Neural cell (in vitro differentiated cells): ENCODE data around the gene GPR89A. TPM values are rescaled to one million over a fixed set of nuclear protein-coding genes. Genes with fewer than 3 reads are reported as not detected.

ENCODE experiments used
- H2AFZ ChIP-seq: fragments of 200-600, 300-800 bp; sonication (generic), shearing (Covaris generic); 2 replicates; pipeline ENCODE4 v1.6.0; 2014; ENCODE audit warnings: low read depth, mild to moderate bottlenecking, antibody characterized with exemption, low read length, moderate library complexity
- H3F3A ChIP-seq: fragments of 200-600 bp; shearing (Covaris generic); 2 replicates; pipeline ENCODE4 v1.6.1; 2016; ENCODE audit warnings: mild to moderate bottlenecking, moderate library complexity, mixed read lengths, antibody characterized with exemption, low read length; ENCODE audit not compliant: insufficient read depth, poor library complexity, severe bottlenecking
- H3K27ac ChIP-seq: fragments of 200-600, 300-800 bp; sonication (generic), shearing (Covaris generic); 2 replicates; pipeline ENCODE4 v1.5.1; 2014; ENCODE audit warnings: mild to moderate bottlenecking, low read length, moderate library complexity
- H3K27me3 ChIP-seq: fragments of 300-800, 200-600 bp; sonication (generic), shearing (Covaris generic); 2 replicates; pipeline ENCODE4 v1.6.0; 2014; ENCODE audit warnings: mild to moderate bottlenecking, low read depth, low read length, moderate library complexity; ENCODE audit not compliant: insufficient read depth
- H3K36me3 ChIP-seq: fragments of 300-800, 200-600 bp; sonication (generic), shearing (Covaris generic); 2 replicates; pipeline ENCODE4 v1.5.1; 2014; ENCODE audit warnings: mild to moderate bottlenecking, antibody characterized with exemption, low read length, moderate library complexity; ENCODE audit not compliant: insufficient read depth
- H3K4me2 ChIP-seq: fragments of 300-800, 200-600 bp; sonication (generic), shearing (Covaris generic); 2 replicates; pipeline ENCODE4 v1.6.0; 2014; ENCODE audit warnings: mild to moderate bottlenecking, low read length
- H3K4me3 ChIP-seq: fragments of 300-800, 200-600 bp; sonication (generic), shearing (Covaris generic); 2 replicates; pipeline ENCODE4 v1.5.1; 2014; ENCODE audit warnings: mild to moderate bottlenecking, low read length, moderate library complexity
- H3K79me2 ChIP-seq: fragments of 200-600 bp; shearing (Covaris generic); replicated peaks from 2 replicates; pipeline ENCODE4 v1.6.0; 2014; ENCODE audit warnings: mild to moderate bottlenecking, low read length, moderate library complexity; ENCODE audit not compliant: insufficient read depth
- H3K9ac ChIP-seq: fragments of 300-800, 200-600 bp; sonication (generic), shearing (Covaris generic); 2 replicates; pipeline ENCODE4 v1.6.1; 2016; ENCODE audit warnings: mild to moderate bottlenecking, low read length, mixed read lengths
- H3K9me2 ChIP-seq: fragments of 200-600 bp; shearing (Covaris generic); 2 replicates; pipeline ENCODE4 v1.6.1; 2016; ENCODE audit warnings: mild to moderate bottlenecking, low read length, mixed read lengths; ENCODE audit not compliant: insufficient read depth
- H3K9me3 ChIP-seq: fragments of 200-600, 300-800 bp; sonication (generic), shearing (Covaris generic); 2 replicates; pipeline ENCODE4 v1.6.1; 2016; ENCODE audit warnings: mild to moderate bottlenecking, mixed run types, low read length, moderate library complexity, mixed read lengths
- H4K20me1 ChIP-seq: fragments of 200-600 bp; shearing (Covaris generic); 2 replicates; pipeline ENCODE4 v1.6.1; 2016; ENCODE audit warnings: mild to moderate bottlenecking, mixed run types; ENCODE audit not compliant: insufficient read depth
- CTCF ChIP-seq: fragments of 450-650 bp; IDR thresholded peaks from 2 replicates; pipeline ENCODE4 v1.5.1; 2014; ENCODE audit warnings: antibody characterized with exemption, mild to moderate bottlenecking, moderate library complexity; ENCODE audit not compliant: poor library complexity, severe bottlenecking
- EP300 ChIP-seq: fragments of 450-650 bp; conservative IDR thresholded peaks from 2 replicates; pipeline ENCODE4 v1.6.1; 2014; ENCODE audit warnings: antibody characterized with exemption, mild to moderate bottlenecking, moderate library complexity; ENCODE audit not compliant: poor library complexity, severe bottlenecking
- EZH2 ChIP-seq: fragments of 200-600, 300-800 bp; shearing (Covaris generic), sonication (generic); IDR thresholded peaks from 2 replicates; pipeline ENCODE4 v1.6.1; 2014; ENCODE audit warnings: antibody characterized with exemption, low read length, borderline replicate concordance, mild to moderate bottlenecking; ENCODE audit not compliant: insufficient read depth, poor library complexity, severe bottlenecking
- MXI1 ChIP-seq: fragments of 450-650 bp; conservative IDR thresholded peaks from 2 replicates; pipeline ENCODE4 v1.6.1; 2014; ENCODE audit warnings: antibody characterized with exemption, mild to moderate bottlenecking; ENCODE audit not compliant: poor library complexity, severe bottlenecking
- POLR2AphosphoS5 ChIP-seq: IDR thresholded peaks from 2 replicates; pipeline ENCODE4 v1.6.1; 2012
- RAD21 ChIP-seq: fragments of 450-650 bp; conservative IDR thresholded peaks from 2 replicates; pipeline ENCODE4 v1.6.1; 2014; ENCODE audit warnings: antibody characterized with exemption, mild to moderate bottlenecking, moderate library complexity
- REST ChIP-seq: IDR thresholded peaks from 2 replicates; pipeline ENCODE4 v1.6.1; 2012; ENCODE audit warnings: borderline replicate concordance
- SMC3 ChIP-seq: fragments of 450-650 bp; conservative IDR thresholded peaks from 2 replicates; pipeline ENCODE4 v1.6.1; 2014; ENCODE audit warnings: antibody characterized with exemption, mild to moderate bottlenecking, moderate library complexity; ENCODE audit not compliant: poor library complexity
- TAF1 ChIP-seq: IDR thresholded peaks from 2 replicates; pipeline ENCODE4 v1.6.1; 2012; ENCODE audit warnings: low read depth
- polyA plus RNA-seq: library from polyadenylated mRNA; depleted of rRNA; stranded (reverse); fragments of >200 nt; gene quantifications from 2 replicates; pipeline ENCODE4 v1.2.3, GENCODE V29; 2014

GPR89A gene
- polyA plus RNA-seq, 1 donor from 2014 or later = 38.4 TPM

GRCh38 chr1:145695821-145696629 lies 88.2 kb downstream of the GPR89A start:
- H3K9ac ChIP-seq = no peak overlapping the region
- no peaks in the 10 kb centered on the region for H3K27me3 ChIP-seq
- no peak overlapping the region for H3K4me3 ChIP-seq
- H3K79me2 ChIP-seq = no peaks in the 10 kb centered on the region
- no peak overlapping the region for H2AFZ ChIP-seq
- H3K4me2 ChIP-seq = no peak overlapping the region
- no peaks in the 10 kb centered on the region for H3F3A ChIP-seq
- H4K20me1 ChIP-seq = no peaks in the 10 kb centered on the region
- H3K9me2 ChIP-seq = no peaks in the 10 kb centered on the region
- TF ChIP-seq POLR2AphosphoS5 (no peak), SMC3 (no peak), CTCF (no peak), EZH2 (no peak), REST (no peak), RAD21 (no peak), EP300 (no peak), MXI1 (no peak), TAF1 (no peak)
- no peaks in the 10 kb centered on the region for H3K36me3 ChIP-seq
- no peaks in the 10 kb centered on the region for H3K9me3 ChIP-seq
- no peak overlapping the region for H3K27ac ChIP-seq

GRCh38 chr1:145696630-145696960 lies 88.8 kb downstream of the GPR89A start:
- Histone ChIP-seq H3K27me3 (no peaks in the 10 kb centered on the region), H3K9me3 (no peaks in the 10 kb centered on the region), H3K4me3 (no peak overlapping the region), H3K9ac (no peak overlapping the region), H3K4me2 (no peak overlapping the region), H3K9me2 (no peaks in the 10 kb centered on the region), H3K27ac (no peak overlapping the region), H4K20me1 (no peaks in the 10 kb centered on the region), H2AFZ (no peak overlapping the region), H3K79me2 (no peaks in the 10 kb centered on the region), H3F3A (no peaks in the 10 kb centered on the region), H3K36me3 (no peaks in the 10 kb centered on the region)
- no peak for TF ChIP-seq REST
- TF ChIP-seq TAF1 = no peak
- TF ChIP-seq SMC3 = no peak
- no peak for TF ChIP-seq EZH2
- no peak for TF ChIP-seq EP300
- no peak for TF ChIP-seq POLR2AphosphoS5
- TF ChIP-seq MXI1 = no peak
- TF ChIP-seq RAD21 = no peak
- TF ChIP-seq CTCF = no peak
